Measurements from ENCODE around the gene GAN.

Gene GAN

GRCh38 chr16:81429045-81429521 lies 114.3 kb downstream of the GAN start:
- peak; percentile 50 for DNase-seq (ENCODE audit: low read depth)
- no peak overlapping the region for H3K4me3 ChIP-seq (ENCODE audit: low read length)
- TF ChIP-seq CTCF (conservative IDR thresholded peaks at IDR 0.05; ENCODE audit: low read length): peak; percentile 57

- peak; percentile 83 for DNase-seq (ENCODE audit: low read depth)
- TF ChIP-seq CTCF (conservative IDR thresholded peaks at IDR 0.05; ENCODE audit: low read length): 0 out of 2 replicates have a peak, but pooled peaks have one; percentile 18
- H3K4me3 ChIP-seq (ENCODE audit: low read length): no peak overlapping the region
Measured at GRCh38 chr16:81431554-81432353, 117.0 kb downstream of the GAN start.

GRCh38 chr16:81432937-81433557 lies 118.3 kb downstream of the GAN start:
- H3K4me3 ChIP-seq (ENCODE audit: low read length): no peak overlapping the region
- DNase-seq (ENCODE audit: low read depth): no peak
- TF ChIP-seq CTCF (conservative IDR thresholded peaks at IDR 0.05; ENCODE audit: low read length): no peak

- DNase-seq (ENCODE audit: low read depth): no peak
- TF ChIP-seq CTCF (conservative IDR thresholded peaks at IDR 0.05; ENCODE audit: low read length): no peak
- H3K4me3 ChIP-seq (ENCODE audit: low read length): no peak overlapping the region
Measured at GRCh38 chr16:81435103-81435502, 120.3 kb downstream of the GAN start.

- DNase-seq (ENCODE audit: low read depth): no peak
- TF ChIP-seq CTCF (conservative IDR thresholded peaks at IDR 0.05; ENCODE audit: low read length): no peak
- no peak overlapping the region for H3K4me3 ChIP-seq (ENCODE audit: low read length)
Measured at GRCh38 chr16:81435567-81435966, 120.8 kb downstream of the GAN start.

- no peak overlapping the region for H3K4me3 ChIP-seq (ENCODE audit: low read length)
- TF ChIP-seq CTCF (conservative IDR thresholded peaks at IDR 0.05; ENCODE audit: low read length): no peak
- DNase-seq (ENCODE audit: low read depth): no peak
Measured at GRCh38 chr16:81436386-81436785, 121.6 kb downstream of the GAN start.

GRCh38 chr16:81437865-81438264 lies 123.1 kb downstream of the GAN start:
- no peak for TF ChIP-seq CTCF (conservative IDR thresholded peaks at IDR 0.05; ENCODE audit: low read length)
- no peak for DNase-seq (ENCODE audit: low read depth)

More at GRCh38 chr16:81437865-81438264, 123.1 kb downstream of the GAN start:
- H3K4me3 ChIP-seq (ENCODE audit: low read length): no peak overlapping the region

All from AG10803 (cell line).